Body of pancreas (tissue), 4 donors: Measurements from ENCODE around the gene MYO9B.

Source experiments
- POLR2A ChIP-seq, 3 donors: fragments of 450-650 bp; IDR thresholded peaks; one replicate each; pipeline ENCODE4 v1.6.1; 2016; ENCODE audit warnings: antibody characterized with exemption in 3 of 3, mild to moderate bottlenecking in 2 of 3
- TF ChIP-seq, protein P1 (sequence below), 7 experiments: fragments of 450-650 bp in 4 of 7; fragments of 200-600 bp in 3 of 7; sonication (generic) in 3 of 7; IDR thresholded peaks; one replicate each; pipeline ENCODE4 v1.5.1; 2016 to 2019; ENCODE audit warnings: antibody characterized with exemption in 7 of 7

DNA sequence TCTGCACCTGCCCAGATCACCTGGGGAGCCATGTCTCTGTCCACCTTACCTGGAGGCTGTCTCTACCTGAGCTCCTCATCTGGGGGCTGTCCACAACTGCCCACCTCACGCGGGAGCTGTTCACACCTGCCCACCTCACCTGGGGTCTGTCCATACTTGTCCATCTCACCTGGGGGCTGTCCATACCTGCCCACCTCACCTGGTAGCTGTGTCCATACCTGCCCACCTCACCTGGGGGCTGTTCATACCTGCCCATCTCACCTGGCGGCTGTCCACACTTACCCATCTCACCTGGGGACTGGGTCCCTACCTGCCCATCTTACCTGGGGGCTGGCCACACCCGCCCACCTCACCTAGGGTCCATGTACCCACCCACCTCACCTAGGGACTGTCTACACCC, 38.9 kb upstream of the MYO9B start:
- TF ChIP-seq, protein P1, sequence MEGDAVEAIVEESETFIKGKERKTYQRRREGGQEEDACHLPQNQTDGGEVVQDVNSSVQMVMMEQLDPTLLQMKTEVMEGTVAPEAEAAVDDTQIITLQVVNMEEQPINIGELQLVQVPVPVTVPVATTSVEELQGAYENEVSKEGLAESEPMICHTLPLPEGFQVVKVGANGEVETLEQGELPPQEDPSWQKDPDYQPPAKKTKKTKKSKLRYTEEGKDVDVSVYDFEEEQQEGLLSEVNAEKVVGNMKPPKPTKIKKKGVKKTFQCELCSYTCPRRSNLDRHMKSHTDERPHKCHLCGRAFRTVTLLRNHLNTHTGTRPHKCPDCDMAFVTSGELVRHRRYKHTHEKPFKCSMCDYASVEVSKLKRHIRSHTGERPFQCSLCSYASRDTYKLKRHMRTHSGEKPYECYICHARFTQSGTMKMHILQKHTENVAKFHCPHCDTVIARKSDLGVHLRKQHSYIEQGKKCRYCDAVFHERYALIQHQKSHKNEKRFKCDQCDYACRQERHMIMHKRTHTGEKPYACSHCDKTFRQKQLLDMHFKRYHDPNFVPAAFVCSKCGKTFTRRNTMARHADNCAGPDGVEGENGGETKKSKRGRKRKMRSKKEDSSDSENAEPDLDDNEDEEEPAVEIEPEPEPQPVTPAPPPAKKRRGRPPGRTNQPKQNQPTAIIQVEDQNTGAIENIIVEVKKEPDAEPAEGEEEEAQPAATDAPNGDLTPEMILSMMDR (IDR thresholded peaks at IDR 0.05): no peak
- TF ChIP-seq POLR2A (IDR thresholded peaks at IDR 0.05): no peak
